Ovary (tissue), 9 donors: ENCODE results near the gene RIPOR2. TPM values are rescaled to one million over a fixed set of nuclear protein-coding genes. Genes with fewer than 3 reads are reported as not detected.
"Not testable (repeated sequence)": the region's sequence is repeated elsewhere in the genome, so short reads cannot be mapped to it uniquely, and the experiment has no call there.

Experiments used
- DNase-seq, 5 donors: peaks; one replicate each; pipeline ENCODE4 v3.0.0-alpha.2; 2019 to 2020
- H3K27ac ChIP-seq, 2 donors: fragments of 200-600 bp; one replicate each; pipeline versions ENCODE4 v1.5.1 to v1.8.0; 2019 to 2022
- H3K27me3 ChIP-seq: fragments of 200-600 bp; one replicate; pipeline ENCODE4 v1.8.0; 2022
- H3K36me3 ChIP-seq: fragments of 200-600 bp; sonication (generic); one replicate; pipeline ENCODE4 v1.5.1; 2019
- H3K4me1 ChIP-seq: one replicate; pipeline ENCODE4 v1.8.1; 2013; ENCODE audit warnings: mild to moderate bottlenecking, moderate library complexity; ENCODE audit not compliant: insufficient read depth
- H3K4me3 ChIP-seq: fragments of 200-600 bp; sonication (generic); one replicate; pipeline ENCODE4 v1.5.1; 2017
- H3K9me3 ChIP-seq, 2 donors: fragments of 200-600 bp in 1 of 2; sonication (generic) in 1 of 2; one replicate each; pipeline versions ENCODE4 v1.5.1 to v1.8.1; 2013 to 2019; ENCODE audit warnings: mild to moderate bottlenecking in 1 of 2, moderate library complexity in 1 of 2
- EP300 ChIP-seq: sonication (generic); formaldehyde crosslinking; IDR thresholded peaks from one replicate; pipeline ENCODE4 v1.6.1; 2017; ENCODE audit warnings: antibody characterized with exemption
- POLR2A ChIP-seq: fragments of 450-650 bp; IDR thresholded peaks from one replicate; pipeline ENCODE4 v1.6.1; 2017; ENCODE audit warnings: antibody characterized with exemption, mild to moderate bottlenecking, moderate library complexity
- WGBS, 3 donors: extraction: QIAGEN DNeasy Blood & Tissue Kit in 1 of 3; methylation state at CpG; one replicate each; pipeline versions ENCODE4 v1.1.5 to v1.1.7; 2013 to 2017; 5-methylcytosine and 5-hydroxymethylcytosine counted together
- intact Hi-C, 4 donors: fragments of 100-400 bp; cut with DNase I; formaldehyde crosslinking; loops; one replicate each; pipeline versions ENCODE4 v1.11.0 to v1.15.1; 2022 to 2023
- polyA plus RNA-seq, 2 donors: library from polyadenylated mRNA; stranded (reverse); fragments of 200-250 nt in 1 of 2; fragments of 350-450 nt in 1 of 2; fragmentation: Illumina TruSeq in 1 of 2; extraction: RNeasy Lipid Tissue Mini Kit (QIAGEN cat#74804) in 1 of 2; gene quantifications; one replicate each; pipeline ENCODE4 v1.2.3, GENCODE V29; 2013 to 2014
- total RNA-seq, 7 donors: library from RNA; depleted of rRNA in 2 of 7; stranded (reverse); fragments of >200 nt in 2 of 7; fragmentation: NEBNext Ultra II Directional in 3 of 7; extraction: Animal tissue kit (Norgen Biotek cat#: 25700) in 3 of 7; gene quantifications; one replicate each; pipeline versions ENCODE4 v1.1.0 to v1.2.4, GENCODE V29; 2016 to 2023
- TF ChIP-seq, protein P1 (sequence below), 3 donors: fragments of 450-650 bp in 2 of 3; fragments of 200-600 bp in 1 of 3; IDR thresholded peaks; one replicate each; pipeline versions ENCODE4 v1.5.1 to v1.8.0; 2016 to 2022; ENCODE audit warnings: antibody characterized with exemption in 3 of 3, mild to moderate bottlenecking in 1 of 3
- donor health status: DM: no; HTN: no; CAD: no; lungs with moderate emphysema.
- donor health status: DM: no; HTN: no; CAD: no.
- donor health status: Bipolar disorder and iron deficiency.
- donor health status: DM: yes; HTN: yes; CAD: no.
- donor health status: DM: no; HTN: no; CAD: no.
- donor health status: DM: yes; HTN: yes; CAD: no.

The RIPOR2 gene
- total and polyA plus RNA-seq, 9 donors, result 1.1 to 14.4 (median 4.5) TPM

GRCh38 chr6:24880451-24880850 is 55.3 kb downstream of the RIPOR2 start:
- Histone ChIP-seq H3K9me3 (no peaks in the 10 kb centered on the region), H3K27ac (no peak overlapping the region), H3K27me3 (no peaks in the 10 kb centered on the region), H3K4me3 (no peak overlapping the region), H3K4me1 (no peaks in the 10 kb centered on the region), H3K36me3 (no peaks in the 10 kb centered on the region)
- intact Hi-C loops, result no loop called here
- TF ChIP-seq POLR2A (no peak), EP300 (no peak)
- TF ChIP-seq, protein P1, sequence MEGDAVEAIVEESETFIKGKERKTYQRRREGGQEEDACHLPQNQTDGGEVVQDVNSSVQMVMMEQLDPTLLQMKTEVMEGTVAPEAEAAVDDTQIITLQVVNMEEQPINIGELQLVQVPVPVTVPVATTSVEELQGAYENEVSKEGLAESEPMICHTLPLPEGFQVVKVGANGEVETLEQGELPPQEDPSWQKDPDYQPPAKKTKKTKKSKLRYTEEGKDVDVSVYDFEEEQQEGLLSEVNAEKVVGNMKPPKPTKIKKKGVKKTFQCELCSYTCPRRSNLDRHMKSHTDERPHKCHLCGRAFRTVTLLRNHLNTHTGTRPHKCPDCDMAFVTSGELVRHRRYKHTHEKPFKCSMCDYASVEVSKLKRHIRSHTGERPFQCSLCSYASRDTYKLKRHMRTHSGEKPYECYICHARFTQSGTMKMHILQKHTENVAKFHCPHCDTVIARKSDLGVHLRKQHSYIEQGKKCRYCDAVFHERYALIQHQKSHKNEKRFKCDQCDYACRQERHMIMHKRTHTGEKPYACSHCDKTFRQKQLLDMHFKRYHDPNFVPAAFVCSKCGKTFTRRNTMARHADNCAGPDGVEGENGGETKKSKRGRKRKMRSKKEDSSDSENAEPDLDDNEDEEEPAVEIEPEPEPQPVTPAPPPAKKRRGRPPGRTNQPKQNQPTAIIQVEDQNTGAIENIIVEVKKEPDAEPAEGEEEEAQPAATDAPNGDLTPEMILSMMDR (IDR thresholded peaks at IDR 0.05), result no peak
- DNase-seq, result no peak

DNA sequence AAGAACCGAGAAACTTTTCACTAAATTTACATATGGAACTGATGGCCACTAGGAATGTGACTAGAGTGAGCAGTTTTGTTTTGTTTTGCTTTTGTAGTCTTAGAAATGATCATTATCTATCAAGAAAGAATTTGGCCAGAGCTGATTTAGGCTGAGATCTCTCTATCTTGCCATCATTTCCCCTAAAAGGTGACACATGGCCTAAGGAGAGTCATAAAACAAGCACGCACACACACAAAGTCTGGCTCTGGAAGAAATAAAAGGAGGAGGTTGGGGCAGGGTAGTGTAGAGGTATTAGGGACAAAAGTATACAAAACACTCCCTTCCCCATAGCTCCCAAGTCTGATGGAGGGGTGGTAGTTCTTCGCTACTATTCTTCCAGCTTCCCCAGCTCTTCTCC is 56.4 kb downstream of the RIPOR2 start:
- H3K4me3 ChIP-seq, result no peak overlapping the region
- no peaks in the 10 kb centered on the region for H3K9me3 ChIP-seq
- H3K4me1 ChIP-seq, result no peaks in the 10 kb centered on the region
- intact Hi-C loops, result no loop called here
- no peaks in the 10 kb centered on the region for H3K36me3 ChIP-seq
- H3K27ac ChIP-seq, result no peak overlapping the region
- WGBS, 3 donors, result 88 to 93% (median 93%) methylated on average over 3 of the region's 3 CpGs
- no peaks in the 10 kb centered on the region for H3K27me3 ChIP-seq
- DNase-seq, result no peak
- TF ChIP-seq, protein P1 (IDR thresholded peaks at IDR 0.05), result no peak
- no peak for TF ChIP-seq EP300
- no peak for TF ChIP-seq POLR2A

DNA sequence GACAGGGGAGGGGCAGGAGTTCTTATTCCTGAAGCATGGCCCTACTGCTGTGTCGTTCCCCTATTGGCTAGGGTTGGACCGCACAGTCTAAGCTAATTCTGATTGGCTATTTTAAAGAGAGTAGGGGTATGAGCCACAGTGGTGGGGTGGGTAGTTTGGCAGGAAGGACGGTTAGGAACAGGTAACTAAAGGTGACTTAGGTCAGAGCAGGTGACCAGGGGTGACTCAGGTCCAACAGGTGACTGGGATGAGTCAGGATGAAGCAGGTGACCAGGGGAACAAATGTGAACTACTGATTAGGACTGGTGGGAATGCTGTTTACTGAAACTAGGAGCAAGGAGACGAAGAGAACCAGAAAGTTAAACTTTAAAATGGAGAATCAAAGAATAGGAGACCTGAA is 58.0 kb downstream of the RIPOR2 start:
- WGBS, 3 donors, result 88 to 96% (median 89%) methylated on average over 4 of the region's 4 CpGs
- H3K27ac ChIP-seq, H3K36me3 ChIP-seq, intact Hi-C loops, H3K9me3 ChIP-seq, DNase-seq, H3K4me3 ChIP-seq, H3K27me3 ChIP-seq, H3K4me1 ChIP-seq: not testable (repeated sequence)

DNA sequence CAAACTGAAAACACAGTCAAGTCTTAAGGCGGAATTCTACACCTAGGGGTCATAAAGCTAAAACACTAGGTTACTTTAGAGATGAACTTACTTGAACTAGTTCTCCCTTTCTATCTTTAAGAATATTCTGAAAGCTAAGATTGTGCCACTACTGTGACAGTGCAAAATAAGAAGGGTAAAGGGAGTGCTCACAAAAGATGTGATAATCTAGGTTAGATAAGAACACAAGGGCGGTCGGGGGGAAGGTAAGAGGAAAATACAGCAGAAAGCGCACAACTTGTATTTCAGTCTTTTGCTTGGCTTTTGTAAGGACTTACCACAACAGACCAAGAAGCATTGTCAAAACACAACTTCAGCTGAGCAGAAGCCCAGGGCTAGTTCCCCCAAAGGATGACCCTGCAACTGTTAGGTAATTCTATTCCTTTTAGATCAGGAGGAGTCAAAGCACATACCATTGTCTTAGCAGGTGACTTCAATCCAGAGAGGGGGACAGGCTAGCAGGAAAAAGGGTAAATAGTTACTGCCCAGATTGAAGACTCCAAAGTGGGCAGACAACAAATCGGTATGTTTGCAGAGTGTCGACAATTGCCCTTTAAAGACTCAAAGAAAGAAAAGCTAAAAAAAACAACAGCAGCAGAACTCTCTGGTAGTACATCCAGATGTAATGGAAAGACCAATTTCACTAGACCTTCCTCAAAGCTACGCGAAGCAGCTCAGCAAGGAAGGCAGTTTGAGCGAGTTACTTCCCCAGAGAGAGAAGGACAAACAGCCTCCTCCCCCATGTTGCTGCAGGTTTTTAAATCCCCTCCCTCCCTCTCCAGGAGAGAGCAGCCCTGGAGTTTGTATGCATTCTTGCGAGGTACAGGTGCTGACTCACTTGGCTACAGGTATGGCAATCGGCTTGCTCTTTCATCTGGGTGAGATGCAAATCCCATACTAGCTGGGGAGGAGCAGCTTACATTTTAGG is 59.0 kb downstream of the RIPOR2 start:
- Histone ChIP-seq H3K27ac (no peak overlapping the region), H3K9me3 (no peaks in the 10 kb centered on the region), H3K27me3 (no peaks in the 10 kb centered on the region), H3K4me1 (no peaks in the 10 kb centered on the region), H3K36me3 (no peaks in the 10 kb centered on the region), H3K4me3 (no peak overlapping the region)
- DNase-seq, result no peak
- no peak for TF ChIP-seq POLR2A
- TF ChIP-seq EP300, result no peak
- TF ChIP-seq, protein P1 (IDR thresholded peaks at IDR 0.05), result no peak
- WGBS, 3 donors, result 86 to 91% (median 90%) methylated on average over 11 of the region's 11 CpGs
- intact Hi-C loops, result no loop called here

- WGBS, 3 donors, result 69 to 87% (median 71%) methylated on average over 9 of the region's 9 CpGs
- Histone ChIP-seq H3K27me3 (no peaks in the 10 kb centered on the region), H3K9me3 (no peaks in the 10 kb centered on the region), H3K4me3 (no peak overlapping the region), H3K36me3 (no peaks in the 10 kb centered on the region), H3K4me1 (no peaks in the 10 kb centered on the region), H3K27ac (no peak overlapping the region)
- DNase-seq, result no peak
- TF ChIP-seq EP300 (no peak), POLR2A (no peak)
- TF ChIP-seq, protein P1 (IDR thresholded peaks at IDR 0.05), result no peak
- intact Hi-C loops, result no loop called here
Measured at GRCh38 chr6:24875534-24875901, 60.2 kb downstream of the RIPOR2 start.
